Fibroblast of mammary gland (primary cell): ENCODE results near the gene SLC9A8.

Experiments used
- DNase-seq: peaks from one replicate; pipeline ENCODE4 v3.0.0-alpha.2; 2010; ENCODE audit warnings: low read depth
- H3K4me3 ChIP-seq: 2 replicates; pipeline ENCODE4 v1.5.1; 2011; ENCODE audit warnings: low read depth, mild to moderate bottlenecking, low read length, moderate library complexity; ENCODE audit not compliant: control insufficient read depth
- TF ChIP-seq, protein P1 (sequence below): conservative IDR thresholded peaks from 2 replicates; pipeline ENCODE4 v1.5.1; 2011; ENCODE audit warnings: low read depth, low read length, inconsistent platforms; ENCODE audit not compliant: control insufficient read depth, insufficient read depth

The SLC9A8 gene

DNA sequence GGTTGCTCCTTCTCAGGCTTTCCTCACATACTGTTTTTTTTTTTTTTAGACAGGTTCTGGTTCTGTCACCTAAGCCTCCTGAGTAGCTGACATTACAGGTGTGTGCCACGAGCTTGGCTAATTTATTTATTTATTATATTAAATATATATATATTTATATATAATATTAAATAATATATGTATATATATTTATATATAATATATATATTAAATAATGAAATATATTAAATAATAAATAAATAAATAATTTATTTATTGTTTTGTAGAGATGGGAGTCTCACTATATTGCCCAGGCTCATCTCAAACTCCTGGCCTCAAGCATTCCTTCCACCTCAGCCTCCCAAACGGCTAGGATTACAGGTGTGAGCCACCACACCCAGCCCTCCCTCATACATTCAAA lies 28.3 kb upstream of the SLC9A8 start:
- no peak for DNase-seq
- TF ChIP-seq, protein P1, sequence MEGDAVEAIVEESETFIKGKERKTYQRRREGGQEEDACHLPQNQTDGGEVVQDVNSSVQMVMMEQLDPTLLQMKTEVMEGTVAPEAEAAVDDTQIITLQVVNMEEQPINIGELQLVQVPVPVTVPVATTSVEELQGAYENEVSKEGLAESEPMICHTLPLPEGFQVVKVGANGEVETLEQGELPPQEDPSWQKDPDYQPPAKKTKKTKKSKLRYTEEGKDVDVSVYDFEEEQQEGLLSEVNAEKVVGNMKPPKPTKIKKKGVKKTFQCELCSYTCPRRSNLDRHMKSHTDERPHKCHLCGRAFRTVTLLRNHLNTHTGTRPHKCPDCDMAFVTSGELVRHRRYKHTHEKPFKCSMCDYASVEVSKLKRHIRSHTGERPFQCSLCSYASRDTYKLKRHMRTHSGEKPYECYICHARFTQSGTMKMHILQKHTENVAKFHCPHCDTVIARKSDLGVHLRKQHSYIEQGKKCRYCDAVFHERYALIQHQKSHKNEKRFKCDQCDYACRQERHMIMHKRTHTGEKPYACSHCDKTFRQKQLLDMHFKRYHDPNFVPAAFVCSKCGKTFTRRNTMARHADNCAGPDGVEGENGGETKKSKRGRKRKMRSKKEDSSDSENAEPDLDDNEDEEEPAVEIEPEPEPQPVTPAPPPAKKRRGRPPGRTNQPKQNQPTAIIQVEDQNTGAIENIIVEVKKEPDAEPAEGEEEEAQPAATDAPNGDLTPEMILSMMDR, result no peak
- H3K4me3 ChIP-seq, result no peak overlapping the region

- DNase-seq, result no peak
- H3K4me3 ChIP-seq, result no peak overlapping the region
- TF ChIP-seq, protein P1, result no peak
Observed at GRCh38 chr20:49785149-49785851, 27.3 kb upstream of the SLC9A8 start.

DNA sequence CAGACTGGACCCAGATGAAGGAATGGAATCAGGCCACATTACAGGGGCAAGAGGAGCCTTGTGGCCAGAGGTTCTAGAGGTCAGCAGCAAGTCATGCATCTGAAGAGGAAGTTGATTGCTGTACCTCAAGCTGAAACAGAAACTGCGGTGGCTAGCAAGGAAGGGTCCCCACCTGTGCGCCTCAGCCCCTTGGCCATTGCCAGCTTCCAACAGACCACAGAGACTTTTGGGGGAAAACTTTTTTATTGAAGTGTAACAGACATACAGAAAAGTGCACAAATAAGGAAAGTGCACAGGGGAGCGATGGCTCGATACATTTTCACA lies 26.8 kb upstream of the SLC9A8 start:
- no peak overlapping the region for H3K4me3 ChIP-seq
- TF ChIP-seq, protein P1, result no peak
- DNase-seq, result no peak

DNA sequence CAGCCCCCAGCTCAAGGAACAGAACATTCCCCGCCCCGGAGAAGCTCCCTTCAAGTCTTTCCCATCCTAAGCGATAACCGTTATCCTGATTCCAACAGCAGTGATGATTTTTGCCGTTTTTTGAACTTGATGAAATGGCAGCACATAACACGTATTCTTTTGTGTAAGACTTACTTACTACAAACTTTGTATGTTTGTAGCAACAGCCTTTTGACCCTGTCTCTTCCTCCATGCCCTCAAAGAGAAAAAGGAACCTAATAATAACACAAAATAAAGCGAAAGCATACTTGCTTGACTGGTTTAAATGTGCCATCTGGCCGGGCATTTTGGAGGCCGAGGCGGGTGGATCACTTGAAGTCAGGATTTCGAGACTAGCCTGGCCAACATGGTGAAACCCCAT lies 26.4 kb upstream of the SLC9A8 start:
- TF ChIP-seq, protein P1, result no peak
- DNase-seq, result no peak
- no peak overlapping the region for H3K4me3 ChIP-seq

GRCh38 chr20:49786668-49787370 lies 25.8 kb upstream of the SLC9A8 start:
- TF ChIP-seq, protein P1, result peak; percentile 38
- no peak overlapping the region for H3K4me3 ChIP-seq
- DNase-seq, result no peak

DNA sequence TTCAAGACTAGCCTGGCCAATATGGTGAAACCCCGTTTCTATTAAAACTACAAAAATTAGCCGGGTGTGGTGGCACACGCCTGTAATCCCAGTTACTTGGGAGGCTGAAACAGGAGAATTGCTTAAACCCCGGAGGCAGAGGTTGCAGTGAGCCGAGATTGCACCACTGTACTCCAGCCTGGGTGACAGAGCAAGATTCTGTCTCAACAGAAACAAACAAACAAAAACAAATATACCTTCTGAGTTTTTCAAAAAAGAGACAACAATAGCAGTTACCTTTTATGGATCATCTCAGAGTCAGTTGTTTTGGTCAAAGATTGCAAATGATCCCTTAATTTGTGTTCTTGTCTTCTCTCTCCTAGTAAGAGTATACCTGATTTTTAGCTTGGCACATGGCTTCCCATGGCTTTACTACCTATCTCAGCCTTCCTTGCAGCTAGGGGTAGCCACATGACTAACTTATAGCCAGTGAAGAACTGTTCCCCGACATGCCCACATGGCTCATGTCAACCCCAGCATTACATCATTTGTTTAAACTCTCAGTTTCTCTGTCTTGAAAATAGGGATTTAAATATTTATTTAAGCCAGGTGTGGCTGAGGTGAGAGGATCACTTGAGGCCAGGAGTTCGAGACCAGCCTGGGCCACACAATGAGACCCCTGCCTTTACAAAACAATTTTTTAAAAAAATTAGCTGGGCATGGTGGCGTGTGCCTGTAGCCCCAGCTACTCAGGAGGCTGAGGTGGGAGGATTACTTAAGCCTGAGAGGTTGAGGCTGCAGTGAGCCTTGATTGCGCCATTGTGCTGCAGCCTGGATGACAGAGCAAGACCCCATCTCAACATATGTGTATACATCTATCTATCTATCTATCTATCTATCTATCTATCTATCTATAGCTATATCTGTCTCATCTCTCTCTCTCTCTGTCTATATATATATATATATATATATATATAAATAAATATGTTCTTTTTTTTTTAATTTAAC lies 25.0 kb upstream of the SLC9A8 start:
- DNase-seq, result no peak
- H3K4me3 ChIP-seq, result no peak overlapping the region
- TF ChIP-seq, protein P1, result no peak
